Left renal cortex interstitium (tissue), 4 donors: ENCODE data around the gene NUDT14. TPM values are rescaled to one million over a fixed set of nuclear protein-coding genes. Genes with fewer than 3 reads are reported as not detected.

Experiments used
- DNase-seq, 4 donors: peaks; one replicate each; pipeline ENCODE4 v3.0.0-alpha.2; 2013; ENCODE audit warnings: low read depth in 4 of 4, low spot score in 2 of 4, missing footprints in 1 of 4
- polyA plus RNA-seq, 4 donors: library from polyadenylated mRNA; unstranded; fragments of 120-200 nt; gene quantifications; one replicate each; pipeline ENCODE4 v1.2.1, GENCODE V29; 2013; ENCODE audit not compliant: insufficient read length in 4 of 4

The NUDT14 gene
- polyA plus RNA-seq, 4 donors, result 21.5 to 42.8 (median 34.5) TPM

GRCh38 chr14:105149146-105149781 is 31.8 kb downstream of the NUDT14 start:
- no peak for DNase-seq

DNA sequence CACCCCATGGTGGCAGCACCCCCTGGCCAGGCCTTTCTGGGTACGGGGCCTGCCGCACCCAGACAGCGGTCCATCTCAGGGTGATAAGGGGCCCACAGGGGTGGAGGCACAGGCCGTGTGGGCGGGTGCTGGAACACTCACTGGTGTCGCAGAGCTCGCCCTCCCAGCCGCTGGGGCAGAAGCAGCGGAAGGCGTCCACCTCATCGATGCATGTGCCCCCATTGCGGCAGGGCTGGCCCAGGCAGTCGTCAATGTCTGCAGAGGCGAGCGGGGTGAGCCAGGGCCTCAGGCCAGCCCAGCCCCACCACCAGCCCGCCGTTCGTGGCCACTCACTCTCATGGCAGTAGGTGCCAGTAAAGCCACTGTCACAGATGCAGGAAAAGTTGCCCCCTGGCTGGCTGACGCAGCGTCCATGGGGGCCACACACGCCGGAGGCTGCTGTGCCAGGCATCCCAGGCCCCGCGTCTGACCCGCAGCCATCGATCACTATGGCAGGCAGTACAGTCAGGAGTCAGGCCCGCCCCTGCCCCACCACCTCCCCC is 32.4 kb downstream of the NUDT14 start:
- no peak for DNase-seq

DNA sequence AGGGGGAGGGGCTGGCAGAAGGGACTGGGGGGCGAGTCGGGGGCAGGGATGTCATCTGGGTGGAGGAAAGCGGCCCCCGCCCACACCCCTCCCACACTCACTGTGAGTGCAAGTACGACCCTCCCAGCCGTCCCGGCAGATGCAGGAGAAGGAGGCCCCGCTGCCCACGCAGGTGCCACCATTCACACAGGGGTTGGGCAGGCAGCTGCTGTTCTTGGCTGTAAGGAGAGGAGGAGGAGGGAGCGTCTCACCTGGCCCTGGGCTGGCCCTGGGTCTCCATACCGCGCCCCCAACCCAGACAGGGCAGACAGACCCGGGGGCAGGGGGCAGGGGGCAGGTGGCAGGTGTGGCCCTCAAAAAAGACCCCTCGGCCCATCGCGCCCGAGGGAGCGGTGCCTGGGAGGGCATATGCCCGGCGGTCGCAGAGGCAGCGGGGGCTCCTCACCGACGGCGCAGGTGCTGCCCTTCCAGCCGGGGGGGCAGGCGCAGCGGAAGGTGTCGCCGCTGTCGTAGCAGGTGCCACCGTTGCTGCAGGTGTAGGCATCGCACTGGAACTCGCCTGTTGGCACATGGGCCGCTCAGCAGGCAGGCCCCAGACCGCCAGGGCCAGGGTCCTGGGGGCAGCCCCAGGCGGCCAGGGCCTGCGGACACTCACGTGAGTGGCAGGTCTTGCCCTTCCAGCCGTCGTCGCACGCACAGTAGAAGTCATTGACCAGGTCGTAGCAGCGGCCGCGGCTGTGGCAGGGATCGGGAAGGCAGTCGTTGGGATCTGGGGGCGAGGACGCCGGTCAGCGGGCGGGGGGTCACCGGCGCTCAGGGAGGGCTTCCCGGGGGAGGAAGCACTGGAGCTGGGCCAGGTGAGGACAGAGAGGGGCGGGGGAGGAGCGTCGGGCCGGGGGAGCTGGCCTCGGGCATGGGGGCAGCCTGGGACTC is 33.2 kb downstream of the NUDT14 start:
- DNase-seq, result no peak

DNA sequence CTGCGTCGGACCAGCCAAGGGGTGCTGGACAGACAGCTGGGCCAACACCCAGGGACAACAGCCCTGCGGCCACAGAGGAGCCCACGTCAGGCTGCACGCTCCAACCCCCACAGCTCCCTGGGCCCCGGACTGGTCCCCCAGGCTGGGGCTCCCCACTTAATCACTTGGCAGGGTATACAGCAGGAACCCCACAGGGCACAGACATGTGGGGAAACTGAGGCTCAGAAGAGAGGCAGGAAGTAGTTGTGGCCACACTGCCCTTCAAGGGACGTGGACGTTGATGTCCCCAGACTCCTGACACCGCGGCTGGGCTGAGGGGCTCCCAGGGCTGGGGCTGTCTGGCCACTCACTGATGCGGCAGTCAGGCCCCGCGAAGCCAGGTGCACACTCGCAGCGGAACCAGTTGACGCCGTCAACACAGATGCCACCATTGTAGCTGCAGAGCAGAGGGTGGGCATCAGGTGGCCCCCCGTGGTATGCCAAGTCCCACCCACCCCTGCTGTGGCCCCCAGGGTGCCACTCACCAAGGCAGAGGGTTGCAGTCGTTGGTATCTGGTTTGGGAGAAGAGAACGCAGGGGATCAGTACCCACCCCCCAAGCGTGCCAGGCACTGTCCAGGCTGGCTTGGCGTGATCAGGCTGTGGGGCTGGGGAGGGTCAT is 34.0 kb downstream of the NUDT14 start:
- no peak for DNase-seq

DNA sequence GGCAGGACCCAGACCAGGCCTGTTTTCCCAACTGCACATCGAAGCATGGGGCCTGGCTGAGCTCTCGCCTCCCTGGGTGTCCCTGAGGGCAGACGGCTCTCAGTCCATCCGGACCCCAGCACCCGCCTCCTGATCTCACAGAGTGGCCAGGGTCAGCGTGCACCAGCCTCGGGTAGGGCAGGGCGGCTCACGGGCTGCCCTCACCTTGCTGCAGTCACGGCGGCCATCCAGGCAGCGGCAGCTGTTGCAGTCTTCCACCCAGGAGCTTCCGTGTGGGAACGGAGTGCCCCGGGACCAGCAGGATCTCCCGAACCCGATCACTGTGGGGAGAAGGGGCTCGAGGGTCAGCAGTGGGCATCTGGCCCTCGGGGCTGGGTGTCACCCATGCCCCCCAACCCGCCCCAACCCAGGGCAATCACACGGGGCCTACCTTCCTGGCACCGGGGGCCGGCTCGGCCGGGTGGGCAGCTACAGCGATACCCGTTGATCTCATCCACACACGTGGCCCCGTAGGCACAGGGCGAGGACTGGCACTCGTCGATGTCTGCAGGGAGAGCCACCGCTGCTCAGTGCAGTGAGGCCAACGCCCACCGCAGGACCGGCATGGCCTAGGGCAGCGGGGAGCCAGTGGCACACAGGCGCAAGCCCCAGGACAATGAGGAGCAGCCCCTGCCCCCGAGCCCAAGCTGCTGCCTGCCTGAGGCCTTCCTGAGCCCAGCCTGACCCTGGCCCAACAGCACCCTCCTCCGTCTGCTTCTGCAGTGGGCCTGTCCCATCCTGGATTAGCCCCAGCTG is 34.7 kb downstream of the NUDT14 start:
- DNase-seq, result no peak

GRCh38 chr14:105145381-105146180 is 35.5 kb downstream of the NUDT14 start:
- no peak for DNase-seq

DNA sequence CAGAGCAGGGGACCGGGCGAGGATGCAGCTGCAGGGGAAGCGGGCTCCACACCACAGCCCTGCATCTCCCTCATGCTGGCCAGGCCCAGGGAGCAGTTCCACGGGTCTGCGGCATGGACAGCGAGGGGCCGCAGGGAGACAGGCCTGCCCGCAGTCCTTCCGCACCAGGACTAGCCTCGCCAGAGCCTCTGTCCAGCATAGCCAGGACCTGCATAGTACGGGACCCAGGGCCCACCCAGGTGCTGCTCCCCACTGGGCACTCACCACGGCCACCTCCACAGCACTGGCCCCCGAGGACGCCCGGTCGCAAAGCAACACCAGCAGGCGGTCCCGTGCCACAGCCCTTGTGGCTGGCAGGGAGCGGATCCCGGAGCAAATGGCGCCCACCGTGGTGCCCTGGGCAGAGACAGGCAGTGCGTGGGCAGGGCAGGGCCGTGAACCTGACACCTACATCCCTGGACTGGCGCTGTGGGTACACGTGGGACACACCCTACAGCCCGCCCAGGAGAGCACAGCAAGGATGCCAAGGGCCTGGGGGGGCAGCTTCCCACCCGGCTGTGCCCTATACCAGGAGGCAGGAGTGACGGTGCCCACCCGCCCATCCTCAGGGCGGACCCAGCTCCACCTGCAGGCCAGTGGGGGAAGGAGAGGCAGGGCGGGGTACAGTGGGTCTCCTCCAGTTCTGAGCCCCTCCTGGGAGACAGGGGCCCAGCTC is 36.3 kb downstream of the NUDT14 start:
- no peak for DNase-seq

DNA sequence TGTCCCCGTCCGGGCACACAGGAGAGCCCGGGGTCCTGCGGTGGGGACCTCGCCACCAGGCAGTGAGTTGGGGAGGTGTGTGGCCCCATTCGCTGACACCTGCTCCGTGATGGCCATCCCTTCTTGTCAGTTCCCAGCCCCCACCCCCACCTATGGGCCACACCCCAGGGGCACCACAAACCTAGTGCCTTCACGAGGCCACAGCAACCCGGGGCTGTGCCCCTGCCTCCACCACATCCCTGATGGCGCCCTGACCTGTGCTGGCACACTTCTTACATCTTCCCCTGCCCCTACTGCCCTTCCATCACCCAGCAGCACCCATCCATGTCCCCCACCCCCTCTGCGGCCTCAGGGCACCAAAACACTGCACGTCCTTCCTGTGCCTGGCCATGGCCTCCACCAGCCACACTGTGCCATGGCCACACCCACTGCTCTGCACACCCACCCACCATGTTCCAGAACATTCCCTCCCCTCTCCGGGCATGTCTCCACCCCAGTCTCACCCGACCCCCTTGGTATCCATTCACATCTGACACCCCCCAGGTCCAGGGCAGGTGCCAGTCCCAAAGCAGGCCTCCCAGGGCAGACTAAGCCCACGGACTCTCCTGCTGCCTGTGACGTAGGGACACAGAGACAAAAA is 37.0 kb downstream of the NUDT14 start:
- DNase-seq, result no peak

DNA sequence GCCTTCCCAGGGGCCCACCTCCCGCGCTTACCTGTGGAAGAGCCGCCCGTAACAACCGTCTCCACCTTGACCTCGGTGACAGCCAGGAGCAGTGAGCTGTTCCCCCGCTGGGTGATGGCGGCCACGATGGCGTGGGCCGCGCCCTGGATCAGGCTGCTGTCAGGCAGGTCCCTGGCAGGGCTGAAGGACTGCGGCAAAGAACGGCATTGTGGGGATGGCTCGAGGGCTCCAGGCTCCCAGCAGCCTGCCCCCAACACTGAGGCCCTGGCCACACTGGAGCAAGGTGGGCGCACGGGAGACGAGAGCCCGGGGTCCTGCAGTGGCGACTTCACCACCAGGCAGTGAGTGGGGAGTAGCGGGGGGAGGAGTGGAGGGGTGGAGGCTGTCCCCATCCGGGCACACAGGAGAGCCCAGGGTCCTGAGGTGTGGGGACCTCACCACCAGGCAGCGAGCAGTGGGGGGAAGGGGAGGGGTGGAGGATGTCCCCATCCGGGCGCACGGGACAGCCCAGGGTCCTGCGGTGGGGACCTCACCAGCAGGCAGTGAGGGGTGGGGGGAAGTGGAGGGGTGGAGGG is 37.6 kb downstream of the NUDT14 start:
- no peak for DNase-seq

- DNase-seq, result no peak
Measured at GRCh38 chr14:105142651-105143450, 38.3 kb downstream of the NUDT14 start.

DNA sequence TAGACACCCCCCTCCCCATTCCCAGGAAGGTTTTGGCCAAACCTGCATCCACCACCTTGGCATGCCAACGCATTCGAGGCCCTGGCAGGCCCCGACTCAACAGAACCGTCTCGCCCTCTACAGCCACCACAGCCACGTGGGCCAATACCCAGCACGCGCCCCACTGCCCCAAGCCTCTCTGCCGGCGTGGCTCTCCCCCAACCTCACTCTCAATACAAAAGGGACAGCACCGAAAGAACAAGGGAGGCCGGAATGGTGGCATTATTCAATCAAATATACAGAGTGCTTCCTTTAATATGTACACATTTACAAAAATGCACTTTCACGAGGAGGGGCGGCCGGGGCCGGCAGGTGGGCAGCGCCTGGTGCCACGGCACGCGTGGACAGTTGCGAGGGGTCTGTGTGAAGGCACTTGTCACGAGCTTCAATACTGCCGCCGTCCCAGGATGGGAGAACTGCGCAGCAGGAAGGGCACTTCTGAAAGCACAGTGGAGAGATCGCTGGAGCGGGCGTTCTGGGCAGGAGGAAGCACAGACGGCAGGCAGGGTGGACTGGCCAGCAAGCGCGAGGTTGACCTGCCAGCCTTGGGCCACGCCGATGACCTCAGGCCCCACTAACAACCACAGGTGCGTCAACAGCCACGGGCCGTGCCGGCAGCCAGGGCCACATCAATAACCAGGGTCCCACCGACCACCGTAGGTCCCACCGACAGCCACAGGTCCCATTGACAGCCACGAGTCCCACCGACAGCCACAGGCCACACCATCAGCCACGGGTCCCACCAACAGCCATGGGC is 39.4 kb downstream of the NUDT14 start:
- no peak for DNase-seq

DNA sequence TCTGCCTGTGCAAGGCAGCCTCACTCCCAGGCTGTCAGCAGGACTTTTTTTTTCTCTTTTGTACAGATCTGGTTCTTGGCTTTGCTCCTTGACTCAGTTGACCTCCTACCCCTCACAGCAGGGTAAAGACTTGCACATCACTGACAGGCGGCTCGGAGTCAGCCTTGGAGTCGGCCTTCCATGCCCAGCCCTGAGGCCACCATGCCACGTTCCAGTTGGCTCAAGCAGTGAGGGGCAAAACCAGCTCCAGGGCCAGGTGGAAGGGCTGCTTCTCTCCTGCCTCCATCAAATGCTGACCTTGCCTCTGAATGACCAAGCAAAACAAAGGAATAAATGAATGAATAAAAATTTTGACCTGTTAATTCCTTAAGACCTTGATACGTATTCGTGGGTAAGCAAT is 40.1 kb downstream of the NUDT14 start:
- no peak for DNase-seq

DNA sequence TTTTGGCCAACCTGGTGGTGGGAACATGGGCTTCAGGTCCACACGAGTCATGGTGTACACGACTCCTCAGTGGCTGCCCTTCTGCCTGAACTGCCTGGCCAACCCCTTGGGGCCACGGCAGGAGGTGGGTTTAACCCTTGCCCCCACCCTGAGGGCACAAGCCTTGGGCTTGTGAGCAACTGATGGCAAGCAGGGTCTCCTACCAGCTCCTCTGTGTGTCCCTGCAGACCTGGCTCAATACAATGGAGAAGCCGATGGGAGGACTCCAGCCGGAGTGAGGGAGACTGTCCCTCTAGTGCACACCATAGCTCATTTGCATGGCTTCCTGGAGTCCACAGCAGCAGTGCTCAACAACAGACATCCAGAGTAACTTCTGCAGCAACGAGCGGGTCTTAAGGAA is 40.5 kb downstream of the NUDT14 start:
- DNase-seq, result no peak

- DNase-seq, result no peak
Measured at GRCh38 chr14:105139831-105140239, 41.3 kb downstream of the NUDT14 start.

DNA sequence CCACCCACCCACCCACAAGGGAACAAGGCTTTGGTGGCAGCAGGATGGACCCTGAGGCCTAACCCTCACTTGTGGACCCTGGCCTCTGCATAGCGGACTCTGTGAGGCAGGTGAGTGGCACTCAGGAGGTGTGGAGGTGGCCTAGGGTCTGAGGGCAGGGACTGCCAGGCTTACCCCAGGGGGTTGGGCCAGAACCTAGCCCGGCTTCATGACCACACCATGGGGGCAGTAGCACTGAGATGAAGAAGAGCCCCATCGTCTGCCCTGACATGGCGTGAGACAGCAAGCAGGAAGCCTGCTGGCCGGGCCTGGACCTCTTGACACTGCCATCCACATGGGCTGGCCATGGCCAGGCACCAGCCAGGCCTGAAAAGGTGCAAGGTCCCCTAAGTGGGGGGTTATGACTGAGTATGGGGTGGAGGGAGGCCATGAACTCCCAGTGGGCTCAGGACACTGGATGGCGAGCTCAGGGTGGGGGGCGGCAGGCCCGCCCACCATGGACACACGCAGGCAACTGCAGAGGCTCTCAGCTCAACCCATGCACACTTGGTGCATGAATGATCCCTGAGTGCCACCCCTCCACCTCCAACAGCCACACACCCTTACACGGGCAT is 41.8 kb downstream of the NUDT14 start:
- no peak for DNase-seq

DNA sequence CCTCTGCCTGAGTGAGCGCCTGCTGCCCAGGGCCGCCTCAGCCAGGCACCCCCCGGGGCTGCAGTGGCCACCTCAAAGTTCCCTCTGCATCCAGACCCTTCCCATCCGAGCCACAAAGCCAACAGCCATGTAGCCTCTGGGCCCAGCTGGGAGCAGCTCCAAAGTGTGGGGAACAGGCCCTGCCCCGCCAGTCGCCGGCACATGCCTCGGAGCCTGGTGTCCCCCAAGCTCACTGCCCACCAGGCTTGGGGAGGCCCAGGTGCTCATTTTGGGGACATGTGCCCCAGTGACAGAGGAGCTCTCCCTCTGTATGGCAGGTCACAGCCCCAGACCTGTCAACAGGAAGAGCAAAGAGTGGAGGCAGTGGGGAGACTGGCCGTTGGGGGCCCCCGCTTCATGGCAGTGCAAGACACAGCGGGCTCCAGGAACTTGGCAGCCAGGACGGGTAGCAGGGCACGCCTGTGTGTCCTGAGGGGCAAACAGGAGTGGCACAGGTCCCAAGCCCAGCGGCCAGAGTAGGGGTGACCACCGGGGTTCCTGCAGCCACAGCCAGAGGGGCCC is 42.5 kb downstream of the NUDT14 start:
- DNase-seq, result no peak
